KOPT-K1 (cell line): ENCODE results near the gene CORO2B.

Experiments used
- H3K27ac ChIP-seq: fragments of 200-600 bp; sonication (generic); 2 replicates; pipeline ENCODE4 v1.5.1; 2016; ENCODE audit warnings: antibody characterized with exemption, mild to moderate bottlenecking, low read depth, low read length; ENCODE audit not compliant: poor library complexity, severe bottlenecking
- H3K36me3 ChIP-seq: fragments of 200-600 bp; sonication (generic); 2 replicates; pipeline ENCODE4 v1.5.1; 2017; ENCODE audit warnings: antibody characterized with exemption, mild to moderate bottlenecking, low read length, moderate library complexity; ENCODE audit not compliant: insufficient read depth
- H3K9me3 ChIP-seq: fragments of 200-600 bp; sonication (generic); 2 replicates; pipeline ENCODE4 v1.5.1; 2017; ENCODE audit warnings: antibody characterized with exemption, low read length, mild to moderate bottlenecking; ENCODE audit not compliant: insufficient read depth, poor library complexity, severe bottlenecking

Gene CORO2B

DNA sequence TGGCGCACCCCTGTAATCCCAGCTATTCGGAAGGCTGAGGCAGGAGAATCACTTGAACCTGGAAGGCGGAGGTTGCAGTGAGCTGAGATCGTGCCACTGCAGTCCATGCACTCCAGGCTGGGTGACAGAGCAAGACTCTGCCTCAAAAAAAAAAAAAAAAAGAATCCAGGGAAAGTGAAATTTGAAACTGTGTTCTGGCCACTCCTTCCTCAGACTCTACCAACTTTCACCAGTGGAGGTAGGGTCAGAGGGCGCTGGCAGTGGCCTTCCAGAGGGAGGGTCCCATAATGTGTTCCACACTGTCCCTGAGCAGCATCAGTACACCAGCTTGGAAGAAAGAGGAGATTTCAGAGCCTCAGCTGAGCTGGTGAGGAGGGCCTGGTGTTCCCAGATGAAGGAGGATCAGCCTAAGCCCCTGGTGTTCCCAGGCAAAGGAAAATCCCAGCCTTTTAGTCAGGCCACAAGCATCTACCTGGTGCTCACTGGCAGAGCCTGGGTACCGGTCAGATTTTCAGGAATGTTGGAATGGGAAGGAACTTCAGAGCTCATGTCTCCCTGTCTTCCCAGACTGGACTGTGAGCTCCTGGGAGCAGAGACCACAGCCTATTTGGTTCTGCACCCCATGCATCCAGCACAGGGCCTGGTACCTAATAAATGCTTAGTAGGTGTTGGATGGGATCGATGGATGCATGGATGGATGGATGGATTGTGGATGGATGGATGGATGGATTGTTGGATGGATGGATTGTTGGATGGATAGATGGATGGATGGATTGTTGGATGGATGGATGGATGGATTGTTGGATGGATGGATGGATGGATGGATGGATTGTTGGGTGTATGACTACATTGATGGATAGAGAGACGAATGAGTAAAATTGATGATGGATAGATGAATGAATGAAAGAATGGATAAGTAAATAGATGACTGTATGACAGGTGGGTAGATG lies 117.9 kb downstream of the CORO2B start:
- no peaks in the 10 kb centered on the region for H3K9me3 ChIP-seq
- H3K36me3 ChIP-seq, result no peaks in the 10 kb centered on the region
- H3K27ac ChIP-seq, result no peak overlapping the region

DNA sequence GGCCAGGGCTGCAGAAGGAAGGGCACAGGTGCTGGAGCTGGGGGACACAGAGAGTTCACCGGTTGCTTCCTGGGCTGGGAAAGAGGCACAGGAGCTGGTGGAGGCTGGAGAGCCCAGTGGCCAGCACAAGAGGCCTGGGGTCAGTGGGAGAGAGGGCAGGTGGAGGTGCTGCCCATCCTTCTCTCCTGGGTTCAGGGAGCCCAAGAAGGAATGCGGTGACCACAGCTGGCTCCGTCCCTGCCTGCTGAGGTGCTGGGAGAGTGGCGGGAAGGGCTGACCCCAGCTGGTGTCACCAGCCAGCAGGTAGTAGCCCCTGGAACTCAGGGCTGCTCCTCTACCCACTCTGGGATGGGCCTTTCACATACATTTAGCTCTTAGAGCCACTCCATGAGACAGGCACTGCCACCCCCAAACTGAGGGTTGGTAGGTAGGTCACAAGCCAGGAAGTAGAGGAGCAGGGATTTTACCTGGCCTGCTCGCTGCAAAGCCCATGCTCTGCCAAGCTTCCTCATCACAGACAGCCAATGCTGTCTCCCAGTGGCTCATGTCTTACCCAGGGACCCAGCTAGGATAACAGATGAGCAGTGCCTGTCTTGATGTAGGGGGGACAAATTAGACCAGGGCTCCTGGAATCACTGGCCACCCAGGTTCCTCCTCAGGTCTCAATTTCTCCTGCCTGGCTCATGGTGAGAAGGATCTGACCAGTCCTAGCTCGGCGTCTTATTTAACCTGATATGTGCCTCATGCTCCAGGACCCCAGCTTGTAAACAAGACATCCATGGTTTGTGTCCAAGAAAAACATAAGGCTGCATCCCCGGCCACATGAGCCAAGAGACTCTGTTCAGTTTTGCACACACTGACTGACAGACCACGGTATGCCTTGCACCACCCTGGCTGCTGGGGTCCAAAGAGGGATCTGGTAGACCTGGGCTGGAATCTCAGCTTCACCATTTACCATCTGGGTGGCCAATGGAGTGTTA lies 119.2 kb downstream of the CORO2B start:
- Histone ChIP-seq H3K36me3 (no peaks in the 10 kb centered on the region), H3K27ac (no peak overlapping the region), H3K9me3 (no peaks in the 10 kb centered on the region)

DNA sequence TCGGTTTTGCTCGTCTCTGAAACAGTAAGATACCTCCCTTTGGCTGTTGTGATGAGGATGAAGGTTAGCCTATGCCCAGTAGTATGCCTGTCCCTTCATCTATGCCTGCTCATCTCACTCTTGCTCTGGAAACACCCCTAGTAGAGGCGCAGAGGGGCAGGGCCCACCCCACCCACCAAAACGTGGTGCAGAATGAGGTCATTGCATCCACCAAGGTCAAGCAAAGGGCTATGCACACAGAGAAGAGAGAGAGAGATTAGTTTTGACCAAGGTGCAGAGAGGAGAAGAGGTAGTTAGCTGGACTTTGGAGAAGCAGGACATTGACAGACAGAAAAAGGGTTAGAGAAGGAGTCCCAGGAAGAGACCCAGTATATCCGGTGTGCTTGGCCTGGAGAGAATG lies 119.9 kb downstream of the CORO2B start:
- Histone ChIP-seq H3K36me3 (no peaks in the 10 kb centered on the region), H3K9me3 (no peaks in the 10 kb centered on the region), H3K27ac (no peak overlapping the region)

DNA sequence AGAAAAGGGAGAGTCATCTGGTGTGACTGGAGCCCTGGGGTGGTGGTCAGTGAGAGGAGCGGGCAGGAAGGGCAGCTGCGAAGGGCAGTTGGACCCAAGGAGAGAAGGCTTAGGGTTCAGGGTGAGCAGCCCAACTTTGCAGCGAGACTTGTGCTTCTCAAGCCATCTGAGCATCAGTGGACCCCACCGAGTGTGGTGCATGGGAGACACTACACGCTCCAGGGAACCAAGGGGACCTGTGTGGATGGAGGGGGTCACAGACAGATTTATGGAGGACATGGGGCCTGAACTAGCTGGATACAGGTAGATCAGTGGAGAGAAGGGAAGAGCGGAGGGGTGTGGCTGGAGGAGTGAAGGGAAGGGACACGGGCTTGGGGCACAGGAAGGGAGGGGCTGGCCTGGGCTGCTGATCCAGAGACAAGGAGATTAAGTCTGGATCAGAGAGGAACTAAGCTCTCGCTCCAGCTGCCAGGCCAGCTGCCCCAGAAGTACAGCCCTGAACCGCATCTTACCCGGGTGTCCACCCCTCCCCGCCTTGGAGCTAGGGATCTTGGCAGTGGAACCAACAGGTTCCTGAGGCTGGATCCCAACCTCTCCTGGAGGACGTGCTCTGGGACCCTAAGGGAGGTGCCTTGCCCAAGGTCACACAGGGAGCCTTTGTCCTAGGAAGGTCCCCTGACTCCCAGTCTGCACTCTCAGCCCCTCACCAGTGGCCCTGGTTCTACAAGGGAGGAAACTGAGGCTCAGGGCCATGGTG lies 120.5 kb downstream of the CORO2B start:
- Histone ChIP-seq H3K9me3 (no peaks in the 10 kb centered on the region), H3K36me3 (no peaks in the 10 kb centered on the region), H3K27ac (no peak overlapping the region)

DNA sequence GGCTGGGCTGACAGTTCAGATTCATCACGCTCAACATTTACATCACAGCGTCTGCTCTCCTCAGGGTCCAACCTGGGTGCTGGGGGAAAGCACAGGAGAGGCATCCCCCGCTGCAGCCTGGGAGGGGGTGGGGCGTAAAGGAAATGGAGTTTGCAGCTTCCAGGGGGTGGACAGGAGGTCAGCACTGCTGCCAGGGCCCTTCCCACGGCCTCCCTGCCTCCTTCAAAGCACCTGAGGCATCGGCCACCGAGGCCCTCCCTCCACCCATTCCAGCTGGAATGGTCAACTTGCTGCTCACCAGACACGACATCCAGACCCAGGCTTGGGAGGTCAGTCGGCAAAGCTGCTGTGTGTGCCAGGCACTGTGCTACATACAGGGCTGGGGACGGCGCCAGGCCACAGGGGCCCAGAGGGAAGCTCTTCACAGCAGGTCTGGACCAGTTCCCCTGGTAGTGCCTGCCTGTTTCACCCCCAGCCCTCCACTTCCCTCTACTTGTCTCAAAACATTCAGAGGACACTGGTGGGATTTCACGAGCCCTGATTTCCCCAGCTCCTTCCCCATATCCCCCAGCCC lies 121.2 kb downstream of the CORO2B start:
- Histone ChIP-seq H3K27ac (no peak overlapping the region), H3K36me3 (no peaks in the 10 kb centered on the region), H3K9me3 (no peaks in the 10 kb centered on the region)

DNA sequence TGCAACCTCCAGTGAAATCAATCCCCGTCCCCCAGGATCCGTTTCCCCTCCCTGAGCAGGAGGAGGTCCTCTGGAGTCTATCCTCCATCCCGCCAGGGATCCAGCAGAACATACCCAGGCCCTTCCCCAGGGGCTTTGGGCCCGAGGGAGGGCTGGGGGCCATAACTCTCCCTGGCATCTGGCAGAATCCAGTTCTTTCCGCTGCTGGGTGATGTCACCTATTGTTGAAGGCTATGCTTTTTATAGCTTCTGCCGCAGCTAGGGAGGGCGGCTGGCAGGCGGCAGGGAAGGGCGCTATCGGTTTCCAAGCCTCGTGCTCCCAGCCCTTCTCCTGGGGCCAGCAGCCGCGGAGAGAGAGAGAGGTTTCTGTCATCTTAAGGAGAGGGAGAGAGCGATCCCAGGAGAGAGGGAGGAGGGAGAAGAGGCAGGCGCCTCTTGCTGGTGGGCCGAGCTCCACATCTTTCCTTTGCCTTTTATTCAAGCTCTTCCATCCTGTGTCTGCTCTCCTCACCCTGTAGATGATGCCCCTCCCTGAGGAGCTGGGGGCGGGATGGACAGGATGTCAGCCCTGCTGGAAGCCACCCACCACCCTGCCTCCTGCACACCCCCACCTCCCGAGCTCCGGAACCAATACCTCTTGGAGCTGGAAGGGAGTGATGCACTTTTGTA lies 121.8 kb downstream of the CORO2B start:
- no peaks in the 10 kb centered on the region for H3K36me3 ChIP-seq
- H3K27ac ChIP-seq, result no peak overlapping the region
- H3K9me3 ChIP-seq, result no peaks in the 10 kb centered on the region

DNA sequence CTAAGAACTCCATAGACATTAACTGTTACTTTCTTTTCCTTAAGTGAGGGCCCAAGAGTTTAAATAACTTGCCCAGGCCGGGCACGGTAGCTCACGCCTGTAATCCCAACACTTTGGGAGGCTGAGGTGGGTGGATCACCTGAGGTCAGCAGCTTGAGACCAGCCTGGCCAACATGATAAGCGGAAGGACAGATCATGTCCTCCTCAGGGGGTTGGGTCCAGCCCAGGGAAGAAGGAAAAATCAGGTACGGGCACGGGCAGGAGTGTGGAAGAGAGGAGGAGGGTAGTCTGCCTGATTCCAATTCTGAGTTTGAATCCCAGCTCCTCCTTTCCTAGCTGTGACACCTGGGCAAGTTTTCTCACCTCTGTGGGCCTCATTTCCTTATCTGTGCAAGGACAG lies 123.1 kb downstream of the CORO2B start:
- no peaks in the 10 kb centered on the region for H3K9me3 ChIP-seq
- no peak overlapping the region for H3K27ac ChIP-seq
- no peaks in the 10 kb centered on the region for H3K36me3 ChIP-seq

DNA sequence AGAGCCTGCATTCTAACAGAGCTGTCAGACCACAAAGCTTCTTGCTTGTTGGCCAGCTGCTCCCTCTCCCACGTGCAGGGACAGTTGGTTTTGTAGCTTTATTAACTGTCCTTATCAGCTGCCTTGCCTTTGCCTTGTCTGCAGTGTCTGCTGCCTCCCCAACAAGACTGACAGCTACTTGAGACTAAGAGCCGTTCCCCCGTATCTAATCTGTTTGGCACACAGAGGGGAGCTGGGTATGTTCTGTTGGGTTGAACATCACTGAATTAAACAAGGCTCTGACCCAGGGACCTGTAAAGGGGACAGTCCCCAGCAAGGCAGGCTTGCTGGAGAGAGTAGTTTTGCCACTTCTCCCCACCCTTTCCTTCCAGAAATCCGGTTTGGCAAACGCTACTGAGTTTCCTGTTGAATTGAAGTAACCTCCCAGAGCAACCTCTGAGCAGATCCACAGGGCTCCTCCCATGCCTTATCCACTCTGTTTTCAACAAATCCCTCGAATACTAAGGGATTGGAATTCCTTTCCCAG lies 125.8 kb downstream of the CORO2B start:
- H3K36me3 ChIP-seq, result no peaks in the 10 kb centered on the region
- H3K27ac ChIP-seq, result no peak overlapping the region
- no peaks in the 10 kb centered on the region for H3K9me3 ChIP-seq

DNA sequence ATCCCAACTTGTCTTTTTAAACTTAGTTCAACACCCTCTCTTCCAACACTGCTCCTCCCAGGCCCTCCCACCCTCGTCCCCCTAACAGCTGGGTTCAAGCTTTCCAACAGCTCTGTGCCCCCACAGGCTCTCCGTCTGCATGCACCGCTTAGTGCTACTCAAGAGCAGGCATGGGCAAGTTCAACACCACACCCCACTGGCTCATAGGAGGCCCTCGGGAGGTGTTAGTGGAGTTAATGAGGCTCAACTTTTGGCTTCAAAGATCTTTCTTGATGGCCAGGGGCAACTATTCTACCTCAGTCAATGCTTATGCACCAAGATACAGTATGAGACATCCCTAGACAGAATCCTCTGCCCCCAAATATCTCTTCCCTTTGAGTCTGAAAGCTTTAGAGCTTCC lies 127.5 kb downstream of the CORO2B start:
- H3K36me3 ChIP-seq, result no peaks in the 10 kb centered on the region
- H3K27ac ChIP-seq, result no peak overlapping the region
- no peaks in the 10 kb centered on the region for H3K9me3 ChIP-seq

DNA sequence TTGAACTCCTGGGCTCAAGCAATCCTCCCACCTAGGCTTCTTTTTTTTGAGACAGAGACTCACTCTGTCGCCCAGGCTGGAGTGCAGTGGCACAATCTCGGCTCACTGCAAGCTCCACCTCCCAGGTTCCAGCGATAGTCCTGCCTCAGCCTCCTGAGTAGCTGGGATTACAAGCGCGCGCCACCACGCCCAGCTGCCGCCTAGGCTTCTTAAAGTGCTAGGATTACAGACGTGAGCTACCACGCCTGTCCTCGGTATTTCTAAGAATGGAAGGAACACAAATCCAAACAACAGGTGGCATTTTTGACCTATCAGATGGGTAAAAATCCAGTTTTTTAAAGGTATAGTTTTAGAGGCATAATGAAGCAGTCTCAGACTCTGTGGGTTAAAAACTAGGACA lies 128.1 kb downstream of the CORO2B start:
- Histone ChIP-seq H3K9me3 (no peaks in the 10 kb centered on the region), H3K27ac (no peak overlapping the region), H3K36me3 (no peaks in the 10 kb centered on the region)

DNA sequence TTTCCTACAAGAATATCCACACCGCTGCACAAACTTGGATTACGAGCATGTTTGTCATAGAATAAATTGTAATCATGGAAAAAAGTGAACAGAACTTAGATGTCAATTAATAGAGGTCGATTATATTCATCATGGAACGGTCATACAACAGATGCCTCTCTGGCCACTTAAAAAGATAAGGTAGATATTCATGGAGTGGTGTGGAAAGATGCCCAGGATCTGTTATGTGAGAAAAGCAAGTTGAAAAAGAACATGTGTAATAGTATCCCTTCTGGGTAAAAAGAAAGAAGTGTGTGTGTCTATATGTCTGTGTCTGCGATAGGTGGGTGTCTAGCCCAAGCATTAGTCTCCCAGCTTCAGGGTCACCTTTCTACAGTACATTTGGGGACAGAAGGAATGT lies 128.6 kb downstream of the CORO2B start:
- no peak overlapping the region for H3K27ac ChIP-seq
- no peaks in the 10 kb centered on the region for H3K9me3 ChIP-seq
- no peaks in the 10 kb centered on the region for H3K36me3 ChIP-seq

DNA sequence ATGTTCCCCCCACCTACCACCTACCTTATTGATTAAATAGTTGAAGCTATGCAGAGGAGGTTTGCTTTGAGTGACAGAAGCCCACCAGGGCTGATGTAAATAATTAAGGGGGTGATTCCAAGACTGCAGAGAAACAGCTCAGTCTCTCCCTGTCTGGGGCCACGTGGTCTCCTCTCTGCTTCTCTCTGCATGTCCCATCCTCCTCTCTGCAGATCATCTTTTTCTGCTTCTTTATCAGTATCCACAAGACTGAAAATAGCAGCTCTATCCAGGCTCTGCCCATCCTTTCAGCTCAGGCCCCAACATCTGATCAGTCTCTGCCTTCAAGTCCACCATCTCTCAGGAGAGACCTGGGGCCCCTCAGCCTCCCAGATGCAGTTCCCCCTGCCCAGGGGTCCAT lies 131.1 kb downstream of the CORO2B start:
- Histone ChIP-seq H3K36me3 (no peaks in the 10 kb centered on the region), H3K27ac (no peak overlapping the region), H3K9me3 (no peaks in the 10 kb centered on the region)

DNA sequence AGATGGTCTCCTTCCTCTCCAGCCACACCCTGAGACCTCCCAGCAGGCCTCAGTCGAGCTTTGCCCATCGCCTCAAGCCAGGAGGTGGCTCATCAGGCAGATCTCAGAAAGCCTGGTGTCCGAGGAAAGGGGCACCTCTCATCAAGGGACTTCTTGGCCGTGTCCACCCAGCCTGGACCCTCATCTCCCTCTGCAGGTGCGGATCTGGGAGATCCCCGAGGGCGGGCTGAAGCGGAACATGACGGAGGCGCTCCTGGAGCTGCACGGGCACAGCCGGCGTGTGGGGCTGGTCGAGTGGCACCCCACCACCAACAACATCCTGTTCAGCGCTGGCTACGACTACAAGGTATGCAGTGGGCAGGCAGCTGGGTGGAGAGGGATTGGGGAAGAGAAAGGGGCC lies 131.7 kb downstream of the CORO2B start:
- Histone ChIP-seq H3K27ac (no peak overlapping the region), H3K36me3 (no peaks in the 10 kb centered on the region), H3K9me3 (no peaks in the 10 kb centered on the region)

DNA sequence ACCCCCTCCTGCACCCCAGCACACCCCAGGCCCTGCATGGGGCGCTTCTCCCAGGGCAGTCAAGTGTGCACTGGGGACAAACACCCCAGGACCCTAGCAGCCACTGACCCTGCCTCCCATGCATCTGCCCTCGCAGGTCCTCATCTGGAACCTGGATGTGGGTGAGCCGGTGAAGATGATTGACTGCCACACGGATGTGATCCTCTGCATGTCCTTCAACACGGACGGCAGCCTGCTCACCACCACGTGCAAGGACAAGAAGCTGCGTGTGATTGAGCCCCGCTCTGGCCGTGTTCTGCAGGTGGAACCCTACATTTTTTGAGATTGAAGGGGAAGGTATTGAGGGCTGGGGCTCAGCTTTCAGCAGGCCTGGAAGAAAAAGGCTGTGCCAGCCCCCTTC lies 132.6 kb downstream of the CORO2B start:
- Histone ChIP-seq H3K9me3 (no peaks in the 10 kb centered on the region), H3K36me3 (no peaks in the 10 kb centered on the region), H3K27ac (no peak overlapping the region)
